Endothelial cell (in vitro differentiated cells): Measurements from ENCODE around the gene MARCHF10. TPM values are rescaled to one million over a fixed set of nuclear protein-coding genes. Genes with fewer than 3 reads are reported as not detected.

Experiments
- DNase-seq: peaks from one replicate; pipeline ENCODE4 v3.0.0; 2021; ENCODE audit warnings: low spot score
- H3K27ac Mint-ChIP-seq: one replicate; pipeline ENCODE4 v1.8.0; 2021; ENCODE audit warnings: mixed read lengths, inconsistent platforms; ENCODE audit not compliant: unreplicated experiment
- H3K27me3 Mint-ChIP-seq: one replicate; pipeline ENCODE4 v1.8.0; 2021; ENCODE audit warnings: mild to moderate bottlenecking, moderate library complexity, mixed read lengths, inconsistent platforms; ENCODE audit not compliant: unreplicated experiment
- H3K36me3 Mint-ChIP-seq: one replicate; pipeline ENCODE4 v1.8.0; 2021; ENCODE audit warnings: mild to moderate bottlenecking, low read depth, mixed read lengths, inconsistent platforms; ENCODE audit not compliant: unreplicated experiment
- H3K4me1 Mint-ChIP-seq: one replicate; pipeline ENCODE4 v1.8.0; 2021; ENCODE audit warnings: mild to moderate bottlenecking, mixed read lengths, inconsistent platforms; ENCODE audit not compliant: unreplicated experiment
- H3K4me3 Mint-ChIP-seq: one replicate; pipeline ENCODE4 v1.8.0; 2021; ENCODE audit warnings: mild to moderate bottlenecking, mixed read lengths, inconsistent platforms; ENCODE audit not compliant: unreplicated experiment
- H3K9me3 Mint-ChIP-seq: one replicate; pipeline ENCODE4 v1.8.0; 2021; ENCODE audit warnings: mixed read lengths, inconsistent platforms; ENCODE audit not compliant: unreplicated experiment
- total RNA-seq: library from RNA; stranded (reverse); fragmentation: NEBNext Ultra II Directional; extraction: Animal tissue kit (Norgen Biotek cat#: 25700); gene quantifications from one replicate; pipeline ENCODE4 v1.2.1, GENCODE V29; 2021; ENCODE audit not compliant: unreplicated experiment
- TF ChIP-seq, protein P1 (sequence below): fragments of 200-600 bp; sonication (generic); IDR thresholded peaks from one replicate; pipeline ENCODE4 v1.5.0; 2021; ENCODE audit warnings: antibody characterized with exemption; ENCODE audit not compliant: unreplicated experiment

Gene MARCHF10
- total RNA-seq, 1 donor from 2014 or later, result not detected

DNA sequence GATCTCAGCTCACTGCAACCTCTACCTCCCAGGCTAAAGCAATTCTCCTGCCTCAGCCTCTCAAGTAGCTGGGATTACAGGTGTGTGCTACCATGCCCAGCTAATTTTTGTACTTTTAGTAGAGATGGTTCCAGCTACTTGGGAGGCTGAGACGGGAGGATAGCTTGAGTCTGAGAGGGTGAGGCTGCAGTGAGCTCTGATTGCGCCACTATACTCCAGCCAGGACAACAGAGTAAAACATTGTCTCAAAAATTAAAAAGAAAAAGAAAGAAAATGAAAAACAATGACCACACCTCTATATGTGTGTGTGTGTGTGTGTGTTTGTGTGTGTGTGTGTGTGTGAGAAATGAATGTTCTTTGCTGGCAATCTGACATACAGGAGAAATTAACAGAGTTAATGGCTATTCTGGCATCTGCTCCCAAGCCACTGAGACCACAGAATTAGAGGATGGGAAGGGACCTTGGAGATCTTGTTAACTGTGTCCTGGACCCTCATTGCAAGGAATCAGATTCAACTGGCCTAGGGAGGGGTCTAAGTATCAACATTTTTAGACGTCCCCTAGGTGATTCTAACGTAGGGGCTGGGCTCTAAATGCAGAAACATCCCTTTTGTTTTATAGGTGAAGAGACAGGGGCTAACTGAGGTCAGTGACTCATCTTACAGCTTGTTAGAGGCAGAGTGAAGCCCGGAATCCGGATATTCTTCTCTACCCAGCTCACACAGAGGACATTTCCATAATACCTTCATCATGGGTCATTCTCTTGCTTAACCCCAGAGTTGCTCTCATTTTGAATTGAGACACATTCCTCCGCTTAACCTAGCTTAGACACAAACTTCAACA, 16.4 kb upstream of the MARCHF10 start:
- no peaks in the 10 kb centered on the region for H3K9me3 Mint-ChIP-seq
- TF ChIP-seq, protein P1, sequence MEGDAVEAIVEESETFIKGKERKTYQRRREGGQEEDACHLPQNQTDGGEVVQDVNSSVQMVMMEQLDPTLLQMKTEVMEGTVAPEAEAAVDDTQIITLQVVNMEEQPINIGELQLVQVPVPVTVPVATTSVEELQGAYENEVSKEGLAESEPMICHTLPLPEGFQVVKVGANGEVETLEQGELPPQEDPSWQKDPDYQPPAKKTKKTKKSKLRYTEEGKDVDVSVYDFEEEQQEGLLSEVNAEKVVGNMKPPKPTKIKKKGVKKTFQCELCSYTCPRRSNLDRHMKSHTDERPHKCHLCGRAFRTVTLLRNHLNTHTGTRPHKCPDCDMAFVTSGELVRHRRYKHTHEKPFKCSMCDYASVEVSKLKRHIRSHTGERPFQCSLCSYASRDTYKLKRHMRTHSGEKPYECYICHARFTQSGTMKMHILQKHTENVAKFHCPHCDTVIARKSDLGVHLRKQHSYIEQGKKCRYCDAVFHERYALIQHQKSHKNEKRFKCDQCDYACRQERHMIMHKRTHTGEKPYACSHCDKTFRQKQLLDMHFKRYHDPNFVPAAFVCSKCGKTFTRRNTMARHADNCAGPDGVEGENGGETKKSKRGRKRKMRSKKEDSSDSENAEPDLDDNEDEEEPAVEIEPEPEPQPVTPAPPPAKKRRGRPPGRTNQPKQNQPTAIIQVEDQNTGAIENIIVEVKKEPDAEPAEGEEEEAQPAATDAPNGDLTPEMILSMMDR, result no peak
- H3K4me3 Mint-ChIP-seq, result no peak overlapping the region
- H3K27me3 Mint-ChIP-seq, result peaks cover 5% of the 10 kb centered on the region
- H3K27ac Mint-ChIP-seq, result peak overlapping the region; percentile 83
- no peak for DNase-seq
- peaks cover 33% of the 10 kb centered on the region for H3K4me1 Mint-ChIP-seq
- H3K36me3 Mint-ChIP-seq, result no peaks in the 10 kb centered on the region

GRCh38 chr17:62823111-62823893, 15.2 kb upstream of the MARCHF10 start:
- no peak for DNase-seq
- peaks cover 42% of the 10 kb centered on the region for H3K4me1 Mint-ChIP-seq
- TF ChIP-seq, protein P1, result no peak
- no peaks in the 10 kb centered on the region for H3K9me3 Mint-ChIP-seq
- H3K4me3 Mint-ChIP-seq, result no peak overlapping the region
- no peaks in the 10 kb centered on the region for H3K36me3 Mint-ChIP-seq
- no peak overlapping the region for H3K27ac Mint-ChIP-seq
- peaks cover 5% of the 10 kb centered on the region for H3K27me3 Mint-ChIP-seq

GRCh38 chr17:62822080-62822904, 14.2 kb upstream of the MARCHF10 start:
- Mint-ChIP-seq H3K4me3 (no peak overlapping the region), H3K36me3 (no peaks in the 10 kb centered on the region), H3K4me1 (peaks cover 42% of the 10 kb centered on the region), H3K27me3 (peaks cover 5% of the 10 kb centered on the region), H3K9me3 (no peaks in the 10 kb centered on the region), H3K27ac (no peak overlapping the region)
- DNase-seq, result no peak
- TF ChIP-seq, protein P1, result no peak

DNA sequence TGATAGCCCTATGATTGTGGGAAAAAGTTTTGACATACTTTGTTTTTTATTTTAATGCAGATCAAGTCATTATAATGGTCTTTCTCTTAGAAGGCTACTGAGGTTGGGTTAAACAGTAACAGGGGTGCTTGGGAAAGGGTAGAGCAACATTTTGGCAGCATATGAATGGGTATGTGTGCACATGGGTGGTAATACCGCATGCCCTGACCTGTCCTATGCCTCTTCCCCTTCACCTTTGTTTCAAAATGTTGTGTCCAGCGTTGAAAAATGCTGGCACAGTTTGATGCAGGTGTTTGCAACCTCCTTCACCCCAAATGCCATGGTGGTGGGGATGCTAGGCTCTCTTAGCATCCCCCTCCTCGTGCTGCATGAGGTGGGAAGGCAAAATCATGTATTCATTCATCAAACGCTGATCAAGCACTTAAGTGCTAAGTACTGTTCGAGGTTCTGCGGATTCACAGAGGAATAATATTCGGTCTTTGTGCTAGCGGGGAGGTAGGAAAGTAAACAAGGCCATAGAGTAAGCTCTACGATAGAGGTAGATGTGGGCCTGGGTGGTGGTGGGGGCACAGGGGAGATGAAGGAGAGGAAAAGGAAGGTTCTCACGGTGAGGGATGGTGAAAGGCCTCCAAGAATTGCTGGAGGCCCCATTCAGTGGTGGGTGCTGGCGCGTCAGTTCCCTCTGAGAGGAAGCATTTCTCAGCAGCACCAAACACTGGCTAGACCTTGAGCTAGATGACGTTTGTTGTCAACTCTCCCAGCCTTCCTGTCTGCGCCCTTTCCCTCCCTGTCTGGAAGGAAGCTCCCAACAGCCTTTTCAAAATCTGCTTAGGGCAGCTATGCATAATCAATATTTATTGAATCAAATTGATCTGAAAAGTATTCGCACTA, 13.3 kb upstream of the MARCHF10 start:
- DNase-seq, result no peak
- no peak overlapping the region for H3K4me3 Mint-ChIP-seq
- peaks cover 5% of the 10 kb centered on the region for H3K27me3 Mint-ChIP-seq
- H3K9me3 Mint-ChIP-seq, result no peaks in the 10 kb centered on the region
- peaks cover 42% of the 10 kb centered on the region for H3K4me1 Mint-ChIP-seq
- H3K27ac Mint-ChIP-seq, result peak overlapping the region; percentile 99
- TF ChIP-seq, protein P1, result no peak
- no peaks in the 10 kb centered on the region for H3K36me3 Mint-ChIP-seq
